Right cardiac atrium (tissue), 5 donors: Measurements from ENCODE around the gene KDM5C. TPM values are rescaled to one million over a fixed set of nuclear protein-coding genes. Genes with fewer than 3 reads are reported as not detected.
"Not testable (repeated sequence)": the region's sequence is repeated elsewhere in the genome, so short reads cannot be mapped to it uniquely, and the experiment has no call there.

Source experiments
- ATAC-seq, 2 donors: fragments of 200-7000 bp; cut with Tn5 transposase; one replicate each; pipeline versions ENCODE4 v1.8.0 to v1.9.1; 2020; ENCODE audit warnings: moderate library complexity in 2 of 2, mild to moderate bottlenecking in 1 of 2
- DNase-seq, 3 donors: peaks; one replicate each; pipeline ENCODE4 v3.0.0-alpha.2; 2020
- H3K27ac ChIP-seq: one replicate; pipeline ENCODE4 v1.5.1; 2013; ENCODE audit warnings: mild to moderate bottlenecking, low read length, control low read depth, moderate library complexity
- H3K27me3 ChIP-seq: one replicate; pipeline ENCODE4 v1.6.1; 2013; ENCODE audit not compliant: control insufficient read depth, insufficient read depth
- H3K4me1 ChIP-seq: one replicate; pipeline ENCODE4 v1.6.1; 2013; ENCODE audit warnings: low read length; ENCODE audit not compliant: control insufficient read depth, insufficient read depth
- H3K4me3 ChIP-seq: one replicate; pipeline ENCODE4 v1.5.1; 2013; ENCODE audit warnings: low read length, control low read depth
- H3K9me3 ChIP-seq: one replicate; pipeline ENCODE4 v1.6.1; 2013; ENCODE audit warnings: low read length; ENCODE audit not compliant: control insufficient read depth
- WGBS: extraction: QIAGEN DNeasy Blood & Tissue Kit; methylation state at CpG from one replicate; pipeline ENCODE4 v1.1.7; 2013; 5-methylcytosine and 5-hydroxymethylcytosine counted together
- intact Hi-C, 4 donors: fragments of 100-400 bp; cut with DNase I; formaldehyde crosslinking; loops; one replicate each; pipeline versions ENCODE4 v1.11.0 to v1.14.0; 2022 to 2023
- polyA plus RNA-seq: library from polyadenylated mRNA; stranded (reverse); fragments of 200-250 nt; gene quantifications from one replicate; pipeline ENCODE4 v1.2.3, GENCODE V29; 2013
- total RNA-seq, 4 donors: library from RNA; stranded (reverse); fragmentation: NEBNext Ultra II Directional; extraction: Animal tissue kit (Norgen Biotek cat#: 25700); gene quantifications; one replicate each; pipeline ENCODE4 v1.2.1, GENCODE V29; 2021
- donor health status: healthy with polysubstance abuse.
- donor health status: DM: no; HTN: yes; CAD: no.
- donor health status: DM: no; HTN: no; CAD: no.
- donor health status: DM: no; HTN: yes; CAD: no; lungs with severe emphysema.
- donor health status: DM: yes; HTN: yes; CAD: no.

Gene KDM5C
- total and polyA plus RNA-seq, 5 donors, result 23.4 to 61.6 (median 41.8) TPM

GRCh38 chrX:53188763-53189162 lies 36.2 kb downstream of the KDM5C start:
- ATAC-seq (no peak), DNase-seq (no peak)
- H3K9me3 ChIP-seq, result no peaks in the 10 kb centered on the region
- no peak overlapping the region for H3K27ac ChIP-seq
- 84% methylated on average over 2 of the region's 2 CpGs for WGBS
- intact Hi-C loops, result no loop called here
- H3K4me3 ChIP-seq, result no peak overlapping the region
- no peaks in the 10 kb centered on the region for H3K4me1 ChIP-seq
- H3K27me3 ChIP-seq, result no peaks in the 10 kb centered on the region

GRCh38 chrX:53186351-53186750 lies 38.7 kb downstream of the KDM5C start:
- no peak for DNase-seq
- ATAC-seq, result no peak
- H3K27me3 ChIP-seq, result no peaks in the 10 kb centered on the region
- 71% methylated on average over 2 of the region's 2 CpGs for WGBS
- H3K9me3 ChIP-seq, result no peaks in the 10 kb centered on the region
- H3K4me3 ChIP-seq, result no peak overlapping the region
- no peak overlapping the region for H3K27ac ChIP-seq
- H3K4me1 ChIP-seq, result no peaks in the 10 kb centered on the region
- intact Hi-C loops, result no loop called here

GRCh38 chrX:53184836-53185235 lies 40.2 kb downstream of the KDM5C start:
- no peaks in the 10 kb centered on the region for H3K4me1 ChIP-seq
- no peak overlapping the region for H3K4me3 ChIP-seq
- no peaks in the 10 kb centered on the region for H3K27me3 ChIP-seq
- no peak overlapping the region for H3K27ac ChIP-seq
- no peak for DNase-seq
- H3K9me3 ChIP-seq, result no peaks in the 10 kb centered on the region
- no peak for ATAC-seq
- 75% methylated on average over 2 of the region's 2 CpGs for WGBS
- intact Hi-C loops, result no loop called here

DNA sequence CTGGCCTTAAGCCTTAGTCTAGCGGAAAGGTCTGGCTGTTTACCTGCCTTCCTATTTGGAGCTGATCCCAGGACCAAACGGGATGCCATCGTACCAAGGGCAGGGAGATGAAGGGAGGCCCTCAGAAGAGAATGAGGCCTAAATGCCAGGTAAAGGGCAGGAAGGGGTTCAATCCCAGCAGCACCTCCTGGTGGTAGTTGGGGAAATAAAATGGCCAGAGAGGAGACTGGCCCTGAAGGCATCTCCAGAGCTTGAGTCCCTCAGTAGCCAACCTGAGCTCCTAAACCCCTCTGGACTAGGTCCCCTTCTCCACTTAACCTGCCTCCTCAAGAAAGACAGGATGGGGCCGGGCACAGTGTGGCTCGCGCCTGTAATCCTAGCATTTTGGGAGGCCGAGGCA lies 53.7 kb downstream of the KDM5C start:
- 94% methylated on average over 7 of the region's 7 CpGs for WGBS
- no peak for ATAC-seq
- Histone ChIP-seq H3K4me1 (no peaks in the 10 kb centered on the region), H3K4me3 (no peak overlapping the region), H3K27ac (no peak overlapping the region), H3K9me3 (no peaks in the 10 kb centered on the region), H3K27me3 (no peaks in the 10 kb centered on the region)
- intact Hi-C loops, result no loop called here
- no peak for DNase-seq

DNA sequence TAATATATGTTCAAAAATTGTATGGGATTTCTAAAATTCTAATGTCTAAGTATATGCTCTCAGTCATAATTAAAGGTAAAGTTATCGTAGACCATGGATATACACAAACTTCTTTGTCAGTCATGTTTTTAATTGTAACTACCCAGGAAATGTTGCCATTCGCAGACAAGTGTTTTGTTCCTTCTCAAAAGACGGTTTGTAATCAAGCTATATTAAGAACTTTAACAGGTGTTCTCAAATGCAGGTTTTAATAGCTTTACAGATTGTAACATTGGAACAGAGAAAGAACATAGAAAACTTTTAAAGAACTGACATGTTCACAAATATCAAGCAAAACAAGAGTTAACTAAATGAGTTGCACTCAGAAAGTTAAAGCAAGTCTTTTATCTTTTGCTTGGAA lies 58.9 kb downstream of the KDM5C start:
- H3K4me3 ChIP-seq, result no peak overlapping the region
- intact Hi-C loops, result no loop called here
- WGBS, result 76% methylated on average over 3 of the region's 3 CpGs
- no peak overlapping the region for H3K27ac ChIP-seq
- H3K4me1 ChIP-seq, result no peaks in the 10 kb centered on the region
- no peak for ATAC-seq
- DNase-seq, result no peak
- H3K9me3 ChIP-seq, result no peaks in the 10 kb centered on the region
- H3K27me3 ChIP-seq, result no peaks in the 10 kb centered on the region

GRCh38 chrX:53164566-53164965 lies 60.4 kb downstream of the KDM5C start:
- H3K4me1 ChIP-seq, H3K27ac ChIP-seq, ATAC-seq, H3K9me3 ChIP-seq, intact Hi-C loops, H3K4me3 ChIP-seq, DNase-seq, H3K27me3 ChIP-seq: not testable (repeated sequence)
- WGBS, result 64% methylated on average over 6 of the region's 6 CpGs

DNA sequence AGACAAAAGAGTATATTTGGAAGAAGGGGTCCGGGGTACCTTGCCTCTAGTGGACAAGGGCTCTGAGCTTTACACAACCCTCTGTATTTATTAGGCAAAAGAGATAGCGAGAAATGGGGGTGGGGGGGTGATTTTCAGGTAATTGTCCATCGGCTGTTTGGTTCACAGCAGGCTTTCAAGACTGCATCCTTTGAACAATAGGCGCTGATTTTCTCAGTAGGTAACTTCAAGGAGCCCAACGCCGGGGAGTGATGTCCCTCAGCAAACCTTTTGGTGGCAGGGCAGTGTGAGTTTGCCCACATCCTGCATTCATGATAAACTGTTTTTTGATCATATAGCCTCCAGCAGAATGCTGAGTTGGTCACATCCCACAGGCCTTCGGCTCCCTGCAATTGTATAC lies 61.6 kb downstream of the KDM5C start:
- H3K9me3 ChIP-seq, result no peaks in the 10 kb centered on the region
- ATAC-seq, result no peak
- no peak overlapping the region for H3K27ac ChIP-seq
- no peak overlapping the region for H3K4me3 ChIP-seq
- DNase-seq, result no peak
- no peaks in the 10 kb centered on the region for H3K27me3 ChIP-seq
- H3K4me1 ChIP-seq, result no peaks in the 10 kb centered on the region
- intact Hi-C loops, result no loop called here
- 84% methylated on average over 7 of the region's 7 CpGs for WGBS

GRCh38 chrX:53160297-53160983 lies 64.6 kb downstream of the KDM5C start:
- intact Hi-C loops, result no loop called here
- Histone ChIP-seq H3K27me3 (no peaks in the 10 kb centered on the region), H3K4me3 (no peak overlapping the region), H3K9me3 (no peaks in the 10 kb centered on the region), H3K27ac (no peak overlapping the region), H3K4me1 (no peaks in the 10 kb centered on the region)
- 83% methylated on average over 6 of the region's 6 CpGs for WGBS
- ATAC-seq (no peak), DNase-seq (no peak)

GRCh38 chrX:53159184-53159583 lies 65.8 kb downstream of the KDM5C start:
- no peaks in the 10 kb centered on the region for H3K4me1 ChIP-seq
- intact Hi-C loops, result no loop called here
- ATAC-seq (no peak), DNase-seq (no peak)
- H3K27ac ChIP-seq, result no peak overlapping the region
- no peaks in the 10 kb centered on the region for H3K27me3 ChIP-seq
- no peak overlapping the region for H3K4me3 ChIP-seq
- H3K9me3 ChIP-seq, result no peaks in the 10 kb centered on the region
- 83% methylated on average over 11 of the region's 11 CpGs for WGBS

GRCh38 chrX:53156207-53156596 lies 68.8 kb downstream of the KDM5C start:
- no peak overlapping the region for H3K27ac ChIP-seq
- ATAC-seq (no peak), DNase-seq (no peak)
- H3K27me3 ChIP-seq, result no peaks in the 10 kb centered on the region
- H3K4me3 ChIP-seq, result no peak overlapping the region
- H3K9me3 ChIP-seq, result no peaks in the 10 kb centered on the region
- intact Hi-C loops, result no loop called here
- peaks cover 4% of the 10 kb centered on the region for H3K4me1 ChIP-seq
- 91% methylated on average over 2 of the region's 2 CpGs for WGBS

- H3K9me3 ChIP-seq, result no peaks in the 10 kb centered on the region
- H3K4me3 ChIP-seq, result no peak overlapping the region
- H3K4me1 ChIP-seq, result peaks cover 4% of the 10 kb centered on the region
- no peak for ATAC-seq
- WGBS, result 94% methylated on average over 8 of the region's 8 CpGs
- intact Hi-C loops, result no loop called here
- H3K27me3 ChIP-seq, result no peaks in the 10 kb centered on the region
- H3K27ac ChIP-seq, result no peak overlapping the region
- DNase-seq, result no peak
Measured at GRCh38 chrX:53155512-53156206, 69.3 kb downstream of the KDM5C start.
